ENCODE results near the gene URGCP. TPM values are rescaled to one million over a fixed set of nuclear protein-coding genes. Genes with fewer than 3 reads are reported as not detected.

The URGCP gene
- total and polyA plus RNA-seq, 8 donors, result 25.5 to 37.5 (median 31.0) TPM

- H3K36me3 ChIP-seq, result peaks cover 0 to 18% of the 10 kb centered on the region in 2 donors
- H3K4me3 ChIP-seq, result no peak overlapping the region
- DNase-seq (no peak), ATAC-seq (no peak)
- peaks cover 0 to 14% of the 10 kb centered on the region in 2 donors for H3K4me1 ChIP-seq
- no peaks in the 10 kb centered on the region for H3K9me3 ChIP-seq
- H3K27ac ChIP-seq, result no peak overlapping the region
- no peak for TF ChIP-seq CTCF (IDR thresholded peaks at IDR 0.05)
- intact Hi-C loops (cut with DNase I), result no loop called here
- no peaks in the 10 kb centered on the region for H3K27me3 ChIP-seq
Observed at GRCh38 chr7:43890468-43890867, 15.9 kb downstream of the URGCP start.

GRCh38 chr7:43888993-43889945 lies 17.1 kb downstream of the URGCP start:
- DNase-seq (no peak), ATAC-seq (no peak)
- Histone ChIP-seq H3K9me3 (no peaks in the 10 kb centered on the region), H3K27me3 (no peaks in the 10 kb centered on the region), H3K4me3 (no peak overlapping the region), H3K27ac (no peak overlapping the region), H3K36me3 (peaks cover 0 to 30% of the 10 kb centered on the region in 2 donors), H3K4me1 (peaks cover 0 to 14% of the 10 kb centered on the region in 2 donors)
- intact Hi-C loops (cut with DNase I), result no loop called here
- no peak for TF ChIP-seq CTCF (IDR thresholded peaks at IDR 0.05)

- no peak for TF ChIP-seq CTCF (IDR thresholded peaks at IDR 0.05)
- Histone ChIP-seq H3K4me3 (no peak overlapping the region), H3K9me3 (no peaks in the 10 kb centered on the region), H3K27me3 (no peaks in the 10 kb centered on the region), H3K4me1 (peaks cover 0 to 12% of the 10 kb centered on the region in 2 donors), H3K27ac (no peak overlapping the region), H3K36me3 (peaks cover 0 to 68% of the 10 kb centered on the region in 2 donors)
- intact Hi-C loops (cut with DNase I), result no loop called here
- ATAC-seq (no peak), DNase-seq (no peak)
Observed at GRCh38 chr7:43884617-43885016, 21.8 kb downstream of the URGCP start.

GRCh38 chr7:43884209-43884608 lies 22.2 kb downstream of the URGCP start:
- Histone ChIP-seq H3K9me3 (no peaks in the 10 kb centered on the region), H3K4me3 (no peak overlapping the region), H3K27me3 (no peaks in the 10 kb centered on the region), H3K36me3 (peaks cover 0 to 72% of the 10 kb centered on the region in 2 donors), H3K27ac (no peak overlapping the region), H3K4me1 (peaks cover 0 to 9% of the 10 kb centered on the region in 2 donors)
- TF ChIP-seq CTCF (IDR thresholded peaks at IDR 0.05), result no peak
- ATAC-seq, result no peak
- intact Hi-C loops (cut with DNase I), result no loop called here
- no peak for DNase-seq

GRCh38 chr7:43880596-43880995 lies 25.8 kb downstream of the URGCP start:
- no peaks in the 10 kb centered on the region for H3K9me3 ChIP-seq
- DNase-seq, result no peak
- no peak for ATAC-seq
- H3K4me3 ChIP-seq, result no peak overlapping the region
- TF ChIP-seq CTCF (IDR thresholded peaks at IDR 0.05), result no peak
- H3K27me3 ChIP-seq, result no peaks in the 10 kb centered on the region
- intact Hi-C loops (cut with DNase I), result no loop called here
- peaks cover 0 to 91% of the 10 kb centered on the region in 2 donors for H3K36me3 ChIP-seq
- peaks cover 0 to 5% of the 10 kb centered on the region in 2 donors for H3K4me1 ChIP-seq
- no peak overlapping the region for H3K27ac ChIP-seq
